IPS-NIHi11 (cell line): Measurements from ENCODE around the gene TIMM22.
"Not testable (repeated sequence)": the region's sequence is repeated elsewhere in the genome, so short reads cannot be mapped to it uniquely, and the experiment has no call there.

Source experiments
- DNase-seq: peaks from one replicate; pipeline ENCODE4 v3.0.0; 2012; ENCODE audit warnings: mixed read lengths, low spot score

TIMM22 gene

DNA sequence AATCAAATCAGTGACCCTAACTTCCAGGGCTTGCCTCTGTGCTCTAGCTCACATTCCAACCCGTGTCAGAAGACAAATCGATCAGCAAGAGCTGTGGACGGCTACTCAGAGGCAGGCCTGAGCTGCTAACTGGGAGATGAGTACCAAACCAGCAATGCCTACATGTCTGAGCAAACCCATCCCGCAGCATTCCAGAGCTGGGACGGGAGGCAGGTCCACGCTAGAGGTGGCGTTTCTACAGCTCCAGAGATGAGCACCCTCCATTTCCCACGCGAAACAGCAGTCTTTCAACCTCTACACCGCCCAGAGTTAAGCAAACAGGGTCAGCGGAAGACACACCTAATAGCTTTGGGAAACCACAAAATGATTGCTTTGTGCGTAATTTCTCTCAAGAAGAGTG lies 23.9 kb upstream of the TIMM22 start:
- peak; percentile 47 for DNase-seq

DNA sequence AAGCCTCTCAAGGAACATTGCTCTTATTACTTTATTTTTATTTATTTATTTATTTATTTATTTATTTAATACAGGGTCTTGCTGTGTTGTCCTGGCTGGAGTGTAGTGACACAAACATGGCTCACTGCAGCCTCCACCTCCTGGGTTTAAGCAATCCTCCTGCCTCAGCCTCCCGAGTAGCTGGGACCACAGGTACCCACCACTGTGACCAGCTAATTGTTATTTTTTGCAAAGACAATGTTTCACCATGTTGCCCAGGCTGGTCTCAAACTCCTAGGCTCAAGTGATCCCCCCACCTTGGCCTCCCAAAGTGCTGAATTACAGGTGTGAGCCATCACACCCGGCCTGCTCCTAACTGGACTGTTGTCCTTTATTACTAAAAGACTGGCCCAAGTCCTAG lies 22.2 kb upstream of the TIMM22 start:
- not testable (repeated sequence) for DNase-seq

DNA sequence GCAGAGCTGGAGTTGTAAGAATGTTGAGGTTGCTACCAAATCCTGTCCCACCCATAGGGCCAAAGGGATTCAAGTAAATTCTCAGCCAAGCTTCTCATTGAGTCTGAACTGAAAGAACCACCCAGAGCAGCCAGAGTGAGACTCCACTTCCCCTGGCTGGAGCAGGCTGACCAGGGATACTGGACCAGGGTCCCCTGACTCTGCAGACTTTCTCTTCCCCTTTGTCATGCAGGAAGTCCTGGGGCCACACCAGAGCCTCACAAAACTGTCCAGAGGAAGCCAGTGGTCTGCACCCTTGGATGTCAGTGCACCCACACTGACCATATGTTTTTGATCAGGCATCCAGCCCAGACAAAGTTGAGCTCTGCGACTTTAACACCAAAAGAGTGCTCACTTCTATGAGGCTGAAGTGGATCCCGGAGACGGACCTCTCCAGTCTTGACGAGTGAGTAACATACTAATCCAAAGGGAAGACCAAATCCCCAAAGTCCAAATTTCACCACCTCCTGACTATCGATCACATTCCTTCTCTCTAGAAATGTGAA lies 21.5 kb upstream of the TIMM22 start:
- no peak for DNase-seq

DNA sequence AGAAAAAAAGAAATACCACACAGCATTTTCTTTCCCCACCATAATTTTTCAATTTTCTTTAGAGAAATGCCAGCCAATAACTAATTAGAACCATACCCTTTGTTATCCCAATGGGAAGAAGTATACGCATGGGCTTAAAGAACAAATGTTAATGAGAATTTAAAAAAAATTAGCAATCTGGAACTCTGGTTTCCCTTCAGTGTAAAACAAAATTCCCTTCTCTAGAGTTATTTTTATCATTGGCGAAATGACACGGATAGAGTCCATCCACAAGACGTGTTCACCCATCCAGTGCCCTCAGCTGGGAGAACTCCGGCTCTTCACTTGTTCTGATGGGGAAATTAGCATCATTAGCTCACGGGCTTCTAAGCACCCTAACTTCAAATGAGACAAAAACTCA lies 20.6 kb upstream of the TIMM22 start:
- no peak for DNase-seq

DNA sequence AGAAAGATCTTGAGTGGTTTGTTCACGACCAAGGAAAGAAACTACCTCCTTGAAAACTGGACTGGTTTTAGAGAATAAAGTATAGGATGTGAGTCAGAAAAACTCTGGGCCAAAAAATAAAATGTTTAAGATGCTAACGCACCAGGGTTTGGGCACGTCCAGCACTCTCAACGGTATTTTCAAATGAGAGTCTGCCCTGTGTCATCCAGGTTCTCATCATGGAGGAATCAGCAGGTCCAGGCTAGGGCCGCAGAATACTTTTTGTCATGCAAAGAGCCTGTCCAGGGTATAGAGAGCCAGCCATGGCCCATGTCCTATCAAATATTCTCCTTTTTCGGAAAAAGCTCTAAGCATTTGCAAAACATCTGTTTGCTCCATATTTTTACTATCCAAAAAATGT lies 19.8 kb upstream of the TIMM22 start:
- DNase-seq, result no peak

DNA sequence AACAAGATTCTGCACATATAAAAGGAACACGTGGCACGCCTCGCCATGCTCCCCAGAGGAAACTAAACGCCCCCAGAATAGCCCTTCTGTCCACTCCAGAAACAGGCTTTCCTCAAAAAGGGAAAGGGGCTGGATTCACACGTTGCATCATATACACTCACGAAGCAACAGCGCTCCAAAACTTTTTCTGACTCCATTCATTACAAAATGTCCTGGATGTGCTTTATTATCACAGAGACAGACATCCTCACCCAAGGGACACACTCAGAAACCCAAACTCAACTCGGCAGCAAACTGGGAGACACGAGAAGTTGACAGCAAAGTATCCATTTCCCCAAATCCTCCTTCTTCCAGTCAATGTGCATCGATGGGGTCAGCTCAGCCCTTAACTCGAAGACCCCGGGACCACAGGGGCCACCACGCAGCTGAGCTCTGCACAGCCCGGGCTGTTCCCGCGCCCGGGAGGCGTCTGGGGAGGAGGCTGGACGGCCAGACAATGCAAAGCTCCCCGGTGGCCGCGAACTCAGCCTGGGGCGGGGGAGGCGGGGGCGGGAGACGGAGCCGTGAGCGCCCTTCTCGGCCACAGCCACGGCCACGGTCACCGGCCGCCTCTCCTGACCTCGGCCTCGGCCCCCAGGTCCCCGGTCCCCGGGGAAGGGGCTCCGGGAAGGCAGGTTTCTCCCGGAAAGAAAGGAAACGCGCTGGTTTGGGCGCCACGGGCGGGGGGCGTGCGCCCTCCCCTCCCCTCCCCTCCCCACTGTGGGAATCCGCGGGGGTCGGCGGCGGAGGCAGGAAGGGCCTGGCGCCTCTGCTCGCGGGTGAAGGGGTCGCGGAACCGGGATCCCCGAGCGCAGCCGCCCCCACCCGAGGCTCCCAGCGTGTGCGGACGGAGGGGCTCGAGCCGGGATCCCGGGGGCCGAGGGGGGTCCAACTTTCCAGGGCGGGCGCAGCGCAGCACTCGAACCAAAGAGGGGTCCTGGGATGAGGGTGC lies 18.5 kb upstream of the TIMM22 start:
- peak; percentile 55 for DNase-seq

DNA sequence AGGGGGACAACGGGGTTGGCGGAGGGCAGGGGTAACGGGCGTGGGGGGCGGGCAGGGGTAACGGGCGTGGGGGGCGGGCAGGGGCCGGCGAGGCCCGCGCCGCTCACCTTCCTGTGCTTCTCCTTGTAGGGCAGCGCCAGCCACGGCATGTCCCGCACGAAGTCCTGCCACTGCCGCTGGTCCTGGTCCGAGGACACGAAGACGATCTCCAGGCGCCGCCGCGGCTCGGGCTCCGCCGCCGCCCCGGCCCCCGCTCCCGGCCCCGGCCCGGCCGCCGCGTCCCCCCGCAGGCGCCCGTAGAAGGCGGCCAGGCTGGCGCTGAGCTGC lies 17.8 kb upstream of the TIMM22 start:
- no peak for DNase-seq

DNA sequence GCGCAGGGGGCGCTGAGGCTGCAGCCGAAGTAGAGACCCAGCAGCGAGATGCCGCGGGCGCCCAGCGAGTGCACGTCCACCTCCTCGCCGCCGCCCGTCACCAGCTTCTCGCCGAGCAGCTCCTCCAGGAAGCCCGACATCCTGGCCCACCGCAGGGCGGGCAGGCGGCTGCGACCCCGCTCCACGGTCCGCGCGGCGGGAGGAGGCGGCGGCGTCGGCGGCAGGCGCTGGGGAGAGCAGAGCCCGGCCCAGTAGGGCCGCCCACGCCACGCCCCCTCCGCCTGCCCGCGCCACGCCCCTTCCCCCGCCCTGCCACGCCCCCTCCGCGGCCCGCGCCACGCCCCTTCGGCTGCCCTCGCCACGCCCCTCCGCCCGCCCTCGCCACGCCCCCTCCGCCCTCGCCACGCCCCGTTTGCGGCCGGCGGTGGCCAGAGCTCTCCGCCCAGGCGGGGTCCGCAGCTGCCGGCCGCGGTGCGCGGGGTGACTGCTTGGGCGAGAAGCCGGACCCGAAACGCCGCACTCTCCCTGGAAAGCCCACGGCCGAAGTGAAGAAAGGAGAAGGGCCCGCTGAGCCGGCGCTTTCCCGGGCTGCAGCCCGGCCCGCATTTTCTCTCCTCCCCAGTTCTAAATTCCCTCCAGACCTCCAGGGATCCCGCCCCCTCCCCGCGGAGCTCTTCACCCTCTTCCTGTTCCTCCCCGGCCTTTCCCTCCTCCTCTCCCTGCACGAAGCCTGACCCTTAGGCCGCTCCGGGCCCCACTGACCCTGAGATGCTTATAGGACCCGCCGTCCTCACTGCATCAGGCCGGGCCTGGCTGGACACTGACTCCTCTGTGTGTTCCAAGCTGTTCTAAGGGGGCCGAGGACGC lies 17.2 kb upstream of the TIMM22 start, which contains the start of gene NXN:
Gene NXN, minus strand, starts transcription at position 238 of the 867 bp plus-strand sequence.
- peak; percentile 92 for DNase-seq

DNA sequence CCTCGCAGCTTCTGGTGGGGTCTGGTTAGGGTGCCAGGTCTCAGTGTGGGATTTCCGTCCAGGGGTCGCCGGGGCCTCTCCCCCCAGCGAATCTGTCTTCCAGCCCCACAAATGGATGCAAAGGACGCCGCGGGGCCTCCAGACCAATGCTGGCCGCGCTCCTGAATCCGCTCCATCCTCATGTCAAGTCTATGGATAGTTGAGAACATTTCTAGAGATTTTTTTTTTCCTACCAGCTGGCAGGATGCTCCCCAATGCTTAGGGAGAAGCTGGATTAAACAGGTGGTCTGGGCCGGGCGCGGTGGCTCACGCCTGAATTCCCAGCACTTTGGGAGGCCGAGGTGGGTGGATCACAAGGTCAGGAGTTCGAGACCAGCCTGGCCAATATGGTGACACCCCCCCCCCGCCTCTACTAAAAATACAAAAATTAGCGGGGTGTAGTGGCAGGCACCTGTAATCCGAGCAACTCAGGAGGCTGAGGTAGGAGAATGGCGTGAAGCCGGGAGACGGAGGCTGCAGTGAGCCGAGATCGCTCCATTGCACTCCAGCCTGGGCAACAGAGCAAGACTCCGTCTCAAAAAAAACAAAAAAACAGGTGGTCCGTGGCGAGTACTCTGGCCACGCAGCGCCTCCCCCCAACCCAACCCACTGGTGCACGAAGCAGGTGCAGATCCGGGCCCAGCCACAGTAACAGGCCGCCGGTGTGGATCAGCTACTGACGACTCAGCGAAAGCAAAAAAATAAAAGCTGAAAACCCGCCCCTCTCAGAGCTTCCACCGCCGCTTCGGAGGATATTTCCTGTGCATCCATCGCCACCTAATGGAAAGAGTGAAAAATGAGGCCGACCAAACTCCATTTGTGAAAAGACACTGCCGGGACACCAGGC lies 16.3 kb upstream of the TIMM22 start:
- DNase-seq, result peak; percentile 76

DNA sequence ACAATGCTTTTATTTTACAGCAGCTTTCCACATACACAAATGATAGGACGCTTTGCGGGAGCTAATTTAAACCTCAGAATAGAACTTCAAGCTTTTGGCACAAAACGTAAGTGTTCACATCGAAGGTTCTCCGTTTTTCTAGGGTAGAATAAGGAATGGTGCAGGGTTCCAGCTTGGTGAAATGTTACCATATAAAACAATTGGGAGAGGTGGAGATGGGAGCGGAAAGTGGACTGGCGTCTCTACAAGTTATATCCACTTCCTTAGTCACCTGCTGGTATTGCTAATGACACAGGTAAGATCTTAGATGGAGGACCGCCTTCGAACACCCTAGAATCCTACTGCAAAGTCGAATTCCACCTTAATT lies 15.7 kb upstream of the TIMM22 start:
- DNase-seq, result no peak

DNA sequence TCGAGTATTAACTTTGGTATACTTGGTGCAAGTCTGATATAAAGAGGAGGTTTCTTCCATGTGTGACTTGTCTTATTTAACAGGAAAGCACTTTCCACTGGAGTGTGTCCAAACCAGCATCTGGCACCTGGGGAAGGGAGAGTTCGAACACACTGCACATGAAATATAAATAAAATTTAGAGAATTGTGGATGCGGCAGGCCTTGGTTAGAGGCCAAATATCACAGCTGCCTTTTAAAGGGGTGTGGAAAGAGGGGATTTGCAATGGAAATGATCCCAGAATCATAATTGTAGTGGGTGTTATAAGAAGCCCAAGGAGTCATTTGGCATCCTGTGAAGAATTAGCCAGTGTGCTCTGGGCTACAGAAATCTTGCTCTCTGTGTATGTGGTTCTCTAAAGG lies 13.0 kb upstream of the TIMM22 start:
- DNase-seq, result no peak

DNA sequence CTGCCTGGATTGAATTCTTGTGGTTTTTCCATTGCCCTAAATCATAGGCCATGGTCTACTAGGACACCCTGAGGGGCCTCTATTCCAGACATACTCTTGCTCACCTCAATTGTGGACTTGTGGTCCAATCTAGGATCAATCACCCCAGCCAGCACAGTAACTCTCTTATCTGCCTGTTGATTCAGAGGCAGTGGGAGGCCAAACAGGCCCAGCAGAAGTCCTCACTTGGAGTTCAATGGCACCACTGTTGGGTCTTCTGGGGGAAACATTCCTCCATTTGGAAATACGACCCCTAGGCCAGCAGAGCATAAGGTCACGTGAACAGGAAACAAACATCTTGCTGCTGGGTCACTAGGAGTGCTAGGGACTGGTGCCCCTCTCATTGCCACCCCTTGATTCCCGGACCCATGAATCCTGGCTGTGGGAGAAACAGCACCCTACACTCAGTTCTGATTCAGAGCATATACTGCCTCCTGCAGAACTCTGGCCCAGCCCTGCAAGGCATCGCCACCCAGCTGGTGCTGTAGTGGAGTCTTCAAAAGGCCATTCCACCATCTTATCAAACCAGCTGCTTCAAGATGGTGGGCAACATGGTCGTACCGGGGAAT lies 10.5 kb upstream of the TIMM22 start:
- DNase-seq, result no peak

DNA sequence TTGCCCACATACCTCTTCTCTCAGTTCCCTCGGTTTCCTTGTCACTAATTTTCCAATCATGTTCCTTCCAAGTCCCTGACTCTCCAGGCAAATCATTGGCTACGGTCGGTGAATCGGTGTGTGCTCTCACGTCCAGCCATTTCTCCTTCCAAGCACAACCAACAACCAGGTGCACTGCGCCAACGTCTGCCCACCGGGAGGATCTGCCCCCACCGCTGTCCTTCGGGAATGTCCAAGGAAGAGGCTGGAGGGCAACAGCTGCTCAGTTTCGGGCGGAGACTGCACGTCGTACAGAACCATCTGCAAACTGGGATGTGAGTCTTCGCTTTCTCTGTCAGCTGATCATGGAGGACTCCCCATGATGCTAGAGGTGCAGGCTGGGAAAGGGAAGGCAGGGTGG lies 9.0 kb upstream of the TIMM22 start:
- DNase-seq, result no peak

DNA sequence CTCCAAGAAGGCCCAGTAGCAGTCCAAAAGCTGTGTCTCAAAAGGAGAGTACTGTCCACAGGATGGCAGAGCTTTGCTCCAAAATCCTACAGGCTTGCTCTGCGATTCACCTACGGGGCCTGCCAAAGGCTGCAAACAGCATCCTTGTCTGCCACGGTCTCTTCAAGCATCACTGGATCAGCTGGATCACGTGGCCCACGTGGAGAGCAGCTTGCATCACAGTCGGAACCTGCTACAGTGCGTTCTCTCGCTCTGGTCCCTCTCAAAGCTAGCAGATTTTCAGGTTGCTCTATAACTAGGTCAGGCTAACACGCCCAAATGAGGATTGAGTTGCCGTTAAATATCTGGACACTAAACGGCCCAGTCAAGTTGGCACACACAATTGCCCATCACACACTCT lies 8.4 kb upstream of the TIMM22 start:
- no peak for DNase-seq

DNA sequence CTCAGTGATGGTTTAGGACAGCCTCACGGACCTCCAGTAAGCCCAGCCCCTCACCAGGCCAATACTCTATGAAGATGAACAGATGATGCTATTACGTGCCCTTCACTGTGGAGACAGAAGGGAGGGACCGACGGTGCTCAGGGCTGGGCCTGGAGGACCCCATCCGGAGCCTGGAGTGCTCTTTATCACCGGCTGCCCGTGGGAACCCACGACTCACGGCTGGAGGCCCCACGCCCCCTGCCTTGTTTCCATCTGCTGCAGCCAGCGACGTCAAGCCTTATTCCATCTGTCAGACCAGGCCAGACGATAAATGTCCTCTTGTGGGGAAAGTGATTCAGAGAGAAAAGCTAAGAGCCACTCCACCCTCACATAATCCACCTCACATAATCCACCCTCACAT lies 4.0 kb upstream of the TIMM22 start:
- no peak for DNase-seq

DNA sequence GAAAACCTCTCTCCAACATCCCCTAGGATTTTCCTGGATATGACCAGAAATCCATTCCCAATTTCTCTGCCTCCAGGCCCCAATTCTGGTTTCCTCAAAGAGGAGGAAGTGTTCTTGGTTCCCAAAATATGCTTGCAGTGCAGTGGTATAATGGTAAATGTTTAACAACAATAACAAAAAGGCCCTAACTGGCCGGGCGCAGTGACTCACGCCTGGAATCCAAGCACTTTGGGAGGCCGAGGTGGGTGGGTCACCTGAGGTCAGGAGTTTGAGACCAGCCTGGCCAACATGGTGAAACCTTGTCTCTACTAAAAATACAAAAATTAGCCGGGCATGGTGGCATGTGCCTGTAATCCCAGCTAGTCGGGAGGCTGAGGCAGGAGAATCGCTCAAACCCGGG lies 1.6 kb upstream of the TIMM22 start:
- DNase-seq, result not testable (repeated sequence)

DNA sequence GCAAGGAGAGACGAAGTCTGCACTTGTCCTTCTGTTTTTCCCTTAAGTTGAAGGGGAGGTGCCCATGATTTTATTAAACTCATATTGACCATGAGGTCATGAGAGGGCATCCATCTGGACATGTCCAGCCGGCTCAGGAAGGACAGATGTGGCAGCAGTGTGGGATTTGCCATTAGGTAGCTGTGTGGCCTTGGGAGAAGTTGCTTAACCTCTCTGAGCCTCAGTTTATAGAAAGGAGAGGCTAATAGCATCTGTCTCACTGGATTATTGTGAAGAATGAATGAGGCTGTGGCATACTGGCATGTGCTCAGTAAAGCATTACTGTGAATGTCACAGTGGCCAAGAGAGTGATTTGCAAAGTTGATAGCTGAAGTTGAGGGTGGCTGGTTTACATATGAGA lies 1.2 kb downstream of the TIMM22 start:
- no peak for DNase-seq

DNA sequence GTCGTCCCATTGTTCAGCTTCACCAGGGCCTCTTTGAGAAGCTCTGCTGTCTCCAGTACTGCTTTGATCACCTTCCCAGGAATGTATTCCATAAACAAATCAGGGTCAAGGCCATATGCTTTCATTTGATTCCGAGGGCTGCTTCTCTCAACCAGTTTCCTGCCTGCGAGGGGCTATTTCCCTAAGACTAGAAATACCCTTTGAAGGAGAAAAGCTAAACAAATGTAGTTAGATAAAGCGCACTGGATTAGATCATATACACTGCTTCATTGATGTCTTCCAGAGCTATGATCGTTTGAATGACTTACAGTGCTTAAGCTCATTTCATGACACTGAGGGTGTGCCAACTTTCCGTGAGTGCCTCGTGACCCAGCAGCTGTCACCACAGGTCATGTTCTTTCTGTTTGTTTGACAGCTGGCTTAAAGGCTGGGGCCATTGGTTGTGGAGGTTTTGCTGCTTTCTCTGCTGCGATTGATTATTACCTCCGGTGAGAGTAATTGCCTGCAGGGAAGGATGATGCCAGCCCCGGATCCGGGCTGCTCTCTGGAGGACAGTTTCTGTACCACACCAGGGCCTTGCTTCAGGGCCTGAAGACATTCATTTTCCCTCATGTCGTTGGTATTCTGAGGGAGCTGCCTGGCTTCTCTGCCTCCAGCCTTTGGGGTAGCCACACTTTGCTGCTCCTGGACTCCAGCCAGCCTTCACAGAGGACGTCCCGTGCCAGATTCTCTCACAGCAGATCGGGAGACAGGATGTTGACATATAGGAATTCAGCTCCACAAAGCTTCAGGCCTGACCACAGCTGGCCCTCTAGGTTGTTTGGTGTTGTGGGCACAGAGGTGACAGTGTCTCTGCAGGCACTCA lies 3.9 kb downstream of the TIMM22 start:
- no peak for DNase-seq

DNA sequence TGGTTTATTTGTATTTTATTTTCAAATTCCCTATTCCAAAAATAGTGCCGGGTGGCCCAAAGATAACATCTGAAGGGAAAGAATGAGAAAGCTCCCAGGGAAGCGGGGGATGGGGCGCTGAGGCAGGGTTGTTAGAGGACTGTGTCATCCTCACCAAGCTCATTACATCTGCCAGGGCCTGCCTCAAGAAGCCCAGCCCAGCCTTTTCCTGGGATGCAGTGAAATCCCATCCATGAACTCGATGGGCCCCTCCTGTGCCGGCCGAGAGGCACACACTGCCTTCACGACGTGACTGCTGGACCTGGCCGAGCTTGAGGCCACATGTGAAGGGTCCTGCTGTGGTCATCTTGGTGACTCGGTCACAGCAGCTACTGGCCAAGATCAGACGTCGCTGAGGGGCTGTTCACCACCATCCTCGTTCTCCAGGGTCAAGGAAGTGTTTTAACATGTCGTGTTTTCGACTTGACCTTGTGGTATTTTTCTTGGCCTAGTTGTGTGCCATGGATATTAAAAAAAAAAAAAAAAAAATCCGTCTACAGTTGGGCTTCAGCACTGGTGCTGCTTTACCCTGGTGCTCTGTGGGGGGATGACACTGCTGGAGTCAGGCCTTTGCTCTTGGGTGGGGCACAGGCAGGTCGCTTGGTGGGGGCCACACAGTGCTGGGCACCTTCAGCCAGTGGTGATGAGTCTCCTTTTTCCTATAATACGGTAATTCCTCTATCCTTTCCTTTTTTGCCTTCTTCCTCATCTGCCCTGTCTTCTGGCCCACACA lies 4.9 kb downstream of the TIMM22 start:
- DNase-seq, result no peak

DNA sequence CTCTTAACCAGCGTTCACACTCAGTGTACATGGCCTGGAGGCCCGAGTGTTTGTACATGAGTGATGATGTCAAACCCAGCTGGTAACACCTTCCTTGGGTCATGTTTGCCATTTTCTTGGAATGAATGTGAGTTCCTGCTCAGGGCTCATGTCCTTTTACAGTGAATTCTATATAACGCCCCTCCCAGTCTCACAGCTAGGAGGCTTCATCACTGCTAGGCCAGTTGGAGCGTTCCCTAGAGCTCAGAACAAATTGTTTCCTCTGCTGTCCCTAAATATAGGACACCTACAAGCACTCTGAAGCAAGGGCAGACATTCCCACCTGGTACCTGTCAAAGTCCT lies 5.5 kb downstream of the TIMM22 start:
- no peak for DNase-seq
